ENCODE data around the gene TPCN1. TPM values are rescaled to one million over a fixed set of nuclear protein-coding genes. Genes with fewer than 3 reads are reported as not detected.

The TPCN1 gene
- total and polyA plus RNA-seq, 2 of the 13 experiments (the other 11 are each of a cell fraction or from before 2014, with no cell fraction given): 8.0 to 26.8 TPM

DNA sequence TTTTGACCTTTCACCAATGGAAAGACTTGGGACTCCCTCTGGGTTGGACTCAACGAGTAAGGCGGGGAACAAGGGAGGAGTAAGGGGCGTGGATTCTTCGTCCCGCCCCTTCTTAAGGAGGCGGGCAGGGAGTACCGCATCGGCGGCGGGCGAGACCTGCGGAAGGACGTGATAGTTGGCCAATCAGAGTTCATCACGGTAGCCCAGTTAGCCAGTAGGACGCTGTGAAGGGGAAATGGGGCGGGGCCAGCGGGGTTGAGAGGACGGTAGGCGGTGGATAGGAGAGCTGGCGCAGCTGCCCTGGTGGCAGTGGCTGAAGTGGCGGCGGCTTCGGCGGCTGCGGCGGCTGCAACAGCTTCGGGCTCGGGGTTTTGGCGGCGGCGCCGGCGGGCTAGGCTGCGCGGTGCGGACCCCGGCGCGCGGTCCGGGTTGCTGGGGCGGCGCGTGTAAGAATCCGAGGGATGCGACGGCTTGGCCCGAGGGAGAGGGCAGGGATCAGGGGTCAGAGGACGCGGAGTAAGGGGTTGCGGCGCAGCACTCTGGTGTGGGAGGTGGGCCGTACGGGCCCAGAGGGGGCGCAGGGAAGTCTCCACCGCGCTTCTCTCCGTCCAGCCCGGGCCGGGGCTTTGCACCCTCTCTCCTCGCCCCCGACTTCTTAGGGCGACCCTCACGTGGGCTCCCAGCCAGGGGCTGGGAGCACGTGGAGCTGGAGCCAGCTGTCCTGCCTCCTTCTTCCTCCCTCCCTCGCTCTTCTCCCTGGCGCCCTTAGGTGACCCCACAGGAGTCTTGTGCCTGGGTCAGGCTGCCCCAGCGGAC, at the start of gene TPCN1 (continued):
- TF ChIP-seq, protein P1, sequence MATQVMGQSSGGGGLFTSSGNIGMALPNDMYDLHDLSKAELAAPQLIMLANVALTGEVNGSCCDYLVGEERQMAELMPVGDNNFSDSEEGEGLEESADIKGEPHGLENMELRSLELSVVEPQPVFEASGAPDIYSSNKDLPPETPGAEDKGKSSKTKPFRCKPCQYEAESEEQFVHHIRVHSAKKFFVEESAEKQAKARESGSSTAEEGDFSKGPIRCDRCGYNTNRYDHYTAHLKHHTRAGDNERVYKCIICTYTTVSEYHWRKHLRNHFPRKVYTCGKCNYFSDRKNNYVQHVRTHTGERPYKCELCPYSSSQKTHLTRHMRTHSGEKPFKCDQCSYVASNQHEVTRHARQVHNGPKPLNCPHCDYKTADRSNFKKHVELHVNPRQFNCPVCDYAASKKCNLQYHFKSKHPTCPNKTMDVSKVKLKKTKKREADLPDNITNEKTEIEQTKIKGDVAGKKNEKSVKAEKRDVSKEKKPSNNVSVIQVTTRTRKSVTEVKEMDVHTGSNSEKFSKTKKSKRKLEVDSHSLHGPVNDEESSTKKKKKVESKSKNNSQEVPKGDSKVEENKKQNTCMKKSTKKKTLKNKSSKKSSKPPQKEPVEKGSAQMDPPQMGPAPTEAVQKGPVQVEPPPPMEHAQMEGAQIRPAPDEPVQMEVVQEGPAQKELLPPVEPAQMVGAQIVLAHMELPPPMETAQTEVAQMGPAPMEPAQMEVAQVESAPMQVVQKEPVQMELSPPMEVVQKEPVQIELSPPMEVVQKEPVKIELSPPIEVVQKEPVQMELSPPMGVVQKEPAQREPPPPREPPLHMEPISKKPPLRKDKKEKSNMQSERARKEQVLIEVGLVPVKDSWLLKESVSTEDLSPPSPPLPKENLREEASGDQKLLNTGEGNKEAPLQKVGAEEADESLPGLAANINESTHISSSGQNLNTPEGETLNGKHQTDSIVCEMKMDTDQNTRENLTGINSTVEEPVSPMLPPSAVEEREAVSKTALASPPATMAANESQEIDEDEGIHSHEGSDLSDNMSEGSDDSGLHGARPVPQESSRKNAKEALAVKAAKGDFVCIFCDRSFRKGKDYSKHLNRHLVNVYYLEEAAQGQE (IDR thresholded peaks at IDR 0.05; ENCODE audit: borderline replicate concordance in 1 of 2, low read depth in 1 of 2, low read length in 2 of 2): no peak
- TF ChIP-seq ARNT2 (CRISPR knock-in tag; IDR thresholded peaks at IDR 0.05; ENCODE audit: low read depth) (peak; percentile 80), ZNF773 (CRISPR knock-in tag; IDR thresholded peaks at IDR 0.05; ENCODE audit: borderline replicate concordance) (peak; percentile 46; the same call in 1 of the 2 replicates), HNRNPH1 (optimal IDR thresholded peaks at IDR 0.05; ENCODE audit: low read depth, low read length) (no peak), ZNF7 (CRISPR knock-in tag; IDR thresholded peaks at IDR 0.05) (no peak), ARNT (IDR thresholded peaks at IDR 0.05) (no peak), KAT2B (IDR thresholded peaks at IDR 0.05; ENCODE audit: borderline replicate concordance, low read depth, low read length) (no peak), ESRRA (CRISPR knock-in tag; IDR thresholded peaks at IDR 0.05; ENCODE audit: low read depth) (no peak), PHB2 (IDR thresholded peaks at IDR 0.05; ENCODE audit: partially characterized antibody) (no peak), GFI1 (CRISPR knock-in tag; IDR thresholded peaks at IDR 0.05; ENCODE audit: borderline replicate concordance) (no peak; the same call in 1 of the 2 replicates), SIX1 (CRISPR knock-in tag; IDR thresholded peaks at IDR 0.05; ENCODE audit: borderline replicate concordance) (no peak), EP300 (IDR thresholded peaks at IDR 0.05; ENCODE audit: low read depth in 2 of 2, low read length in 2 of 2) (no peak), EP300 (CRISPR knock-in tag; IDR thresholded peaks at IDR 0.05; ENCODE audit: borderline replicate concordance) (no peak), ZNF160 (CRISPR knock-in tag; IDR thresholded peaks at IDR 0.05) (peak; percentile 58; the same call in 1 of the 2 replicates), ZNF496 (CRISPR knock-in tag; IDR thresholded peaks at IDR 0.05; ENCODE audit: insufficient replicate concordance) (no peak), ZNF768 (CRISPR knock-in tag; IDR thresholded peaks at IDR 0.05) (no peak), ZNF703 (CRISPR knock-in tag; IDR thresholded peaks at IDR 0.05; ENCODE audit: borderline replicate concordance) (no peak), ZNF549 (CRISPR knock-in tag; IDR thresholded peaks at IDR 0.05) (no peak), ELF1 (CRISPR knock-in tag; IDR thresholded peaks at IDR 0.05) (no peak; the same call in 1 of the 2 replicates)
- TF ChIP-seq, protein P2, sequence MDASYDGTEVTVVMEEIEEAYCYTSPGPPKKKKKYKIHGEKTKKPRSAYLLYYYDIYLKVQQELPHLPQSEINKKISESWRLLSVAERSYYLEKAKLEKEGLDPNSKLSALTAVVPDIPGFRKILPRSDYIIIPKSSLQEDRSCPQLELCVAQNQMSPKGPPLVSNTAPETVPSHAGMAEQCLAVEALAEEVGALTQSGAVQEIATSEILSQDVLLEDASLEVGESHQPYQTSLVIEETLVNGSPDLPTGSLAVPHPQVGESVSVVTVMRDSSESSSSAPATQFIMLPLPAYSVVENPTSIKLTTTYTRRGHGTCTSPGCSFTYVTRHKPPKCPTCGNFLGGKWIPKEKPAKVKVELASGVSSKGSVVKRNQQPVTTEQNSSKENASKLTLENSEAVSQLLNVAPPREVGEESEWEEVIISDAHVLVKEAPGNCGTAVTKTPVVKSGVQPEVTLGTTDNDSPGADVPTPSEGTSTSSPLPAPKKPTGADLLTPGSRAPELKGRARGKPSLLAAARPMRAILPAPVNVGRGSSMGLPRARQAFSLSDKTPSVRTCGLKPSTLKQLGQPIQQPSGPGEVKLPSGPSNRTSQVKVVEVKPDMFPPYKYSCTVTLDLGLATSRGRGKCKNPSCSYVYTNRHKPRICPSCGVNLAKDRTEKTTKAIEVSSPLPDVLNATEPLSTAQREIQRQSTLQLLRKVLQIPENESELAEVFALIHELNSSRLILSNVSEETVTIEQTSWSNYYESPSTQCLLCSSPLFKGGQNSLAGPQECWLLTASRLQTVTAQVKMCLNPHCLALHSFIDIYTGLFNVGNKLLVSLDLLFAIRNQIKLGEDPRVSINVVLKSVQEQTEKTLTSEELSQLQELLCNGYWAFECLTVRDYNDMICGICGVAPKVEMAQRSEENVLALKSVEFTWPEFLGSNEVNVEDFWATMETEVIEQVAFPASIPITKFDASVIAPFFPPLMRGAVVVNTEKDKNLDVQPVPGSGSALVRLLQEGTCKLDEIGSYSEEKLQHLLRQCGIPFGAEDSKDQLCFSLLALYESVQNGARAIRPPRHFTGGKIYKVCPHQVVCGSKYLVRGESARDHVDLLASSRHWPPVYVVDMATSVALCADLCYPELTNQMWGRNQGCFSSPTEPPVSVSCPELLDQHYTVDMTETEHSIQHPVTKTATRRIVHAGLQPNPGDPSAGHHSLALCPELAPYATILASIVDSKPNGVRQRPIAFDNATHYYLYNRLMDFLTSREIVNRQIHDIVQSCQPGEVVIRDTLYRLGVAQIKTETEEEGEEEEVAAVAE (CRISPR knock-in tag; IDR thresholded peaks at IDR 0.05; ENCODE audit: borderline replicate concordance): no peak
- TF ChIP-seq, protein P3, sequence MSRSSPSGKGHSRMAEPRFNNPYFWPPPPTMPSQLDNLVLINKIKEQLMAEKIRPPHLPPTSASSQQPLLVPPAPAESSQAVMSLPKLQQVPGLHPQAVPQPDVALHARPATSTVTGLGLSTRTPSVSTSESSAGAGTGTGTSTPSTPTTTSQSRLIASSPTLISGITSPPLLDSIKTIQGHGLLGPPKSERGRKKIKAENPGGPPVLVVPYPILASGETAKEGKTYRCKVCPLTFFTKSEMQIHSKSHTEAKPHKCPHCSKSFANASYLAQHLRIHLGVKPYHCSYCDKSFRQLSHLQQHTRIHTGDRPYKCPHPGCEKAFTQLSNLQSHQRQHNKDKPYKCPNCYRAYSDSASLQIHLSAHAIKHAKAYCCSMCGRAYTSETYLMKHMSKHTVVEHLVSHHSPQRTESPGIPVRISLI (CRISPR knock-in tag; IDR thresholded peaks at IDR 0.05; ENCODE audit: borderline replicate concordance): no peak
